DOHH2 (cell line): ENCODE results near the gene SHISA6.

Experiments used
- EZH2phosphoT487 ChIP-seq: fragments of 200-600 bp; sonication (generic); IDR thresholded peaks from 2 replicates; pipeline ENCODE4 v1.6.1; 2017; ENCODE audit warnings: borderline replicate concordance, mild to moderate bottlenecking, antibody characterized with exemption, low read length, moderate library complexity, mixed read lengths
- TF ChIP-seq, protein P1 (sequence below): fragments of 200-600 bp; sonication (generic); IDR thresholded peaks from one replicate; pipeline ENCODE4 v1.5.1; 2014; ENCODE audit warnings: antibody characterized with exemption, mild to moderate bottlenecking, low read depth, low read length; ENCODE audit not compliant: poor library complexity, severe bottlenecking

DNA sequence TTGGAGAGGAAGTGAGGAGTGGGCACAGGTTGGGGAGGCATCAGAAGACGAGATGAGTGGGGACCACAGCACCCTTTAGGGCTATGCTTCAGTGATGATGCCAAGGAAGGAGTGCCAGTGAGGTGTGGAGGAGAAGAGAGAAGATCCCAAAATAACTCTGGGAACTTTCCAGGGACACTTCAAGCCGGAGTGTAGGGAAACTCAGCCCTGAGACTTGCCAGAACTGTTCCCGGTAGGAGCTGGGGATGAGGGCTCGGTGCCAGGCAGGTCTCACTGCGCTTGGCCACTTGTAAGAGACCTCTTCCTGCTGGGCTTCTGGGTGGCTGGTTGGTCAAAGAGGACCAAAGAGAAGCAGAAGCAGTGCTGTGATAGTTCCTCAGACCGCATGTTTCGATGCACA, 63.6 kb downstream of the SHISA6 start:
- TF ChIP-seq, protein P1, sequence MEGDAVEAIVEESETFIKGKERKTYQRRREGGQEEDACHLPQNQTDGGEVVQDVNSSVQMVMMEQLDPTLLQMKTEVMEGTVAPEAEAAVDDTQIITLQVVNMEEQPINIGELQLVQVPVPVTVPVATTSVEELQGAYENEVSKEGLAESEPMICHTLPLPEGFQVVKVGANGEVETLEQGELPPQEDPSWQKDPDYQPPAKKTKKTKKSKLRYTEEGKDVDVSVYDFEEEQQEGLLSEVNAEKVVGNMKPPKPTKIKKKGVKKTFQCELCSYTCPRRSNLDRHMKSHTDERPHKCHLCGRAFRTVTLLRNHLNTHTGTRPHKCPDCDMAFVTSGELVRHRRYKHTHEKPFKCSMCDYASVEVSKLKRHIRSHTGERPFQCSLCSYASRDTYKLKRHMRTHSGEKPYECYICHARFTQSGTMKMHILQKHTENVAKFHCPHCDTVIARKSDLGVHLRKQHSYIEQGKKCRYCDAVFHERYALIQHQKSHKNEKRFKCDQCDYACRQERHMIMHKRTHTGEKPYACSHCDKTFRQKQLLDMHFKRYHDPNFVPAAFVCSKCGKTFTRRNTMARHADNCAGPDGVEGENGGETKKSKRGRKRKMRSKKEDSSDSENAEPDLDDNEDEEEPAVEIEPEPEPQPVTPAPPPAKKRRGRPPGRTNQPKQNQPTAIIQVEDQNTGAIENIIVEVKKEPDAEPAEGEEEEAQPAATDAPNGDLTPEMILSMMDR: no peak
- no peak for TF ChIP-seq EZH2phosphoT487
